Trophoblast cell (in vitro differentiated cells and primary cell): ENCODE measurements around the gene RHCG.
A peak's percentile ranks its signal among the peaks of the same experiment; 100 is the strongest.

Experiments used
- DNase-seq, 2 donors: peaks; one replicate each; pipeline ENCODE4 v3.0.0-alpha.2; 2016
- H2AFZ ChIP-seq: 2 replicates; pipeline ENCODE4 v1.6.1; 2013; ENCODE audit warnings: low read length, moderate library complexity, mild to moderate bottlenecking; ENCODE audit not compliant: insufficient read depth, poor library complexity
- H2AK5ac ChIP-seq: 2 replicates; pipeline ENCODE4 v1.6.1; 2013; ENCODE audit warnings: mild to moderate bottlenecking, low read length
- H2BK120ac ChIP-seq: 2 replicates; pipeline ENCODE4 v1.6.1; 2013; ENCODE audit warnings: low read length, mild to moderate bottlenecking, moderate library complexity; ENCODE audit not compliant: insufficient read depth, poor library complexity
- H2BK12ac ChIP-seq: 2 replicates; pipeline ENCODE4 v1.6.1; 2013; ENCODE audit warnings: mild to moderate bottlenecking, low read length, moderate library complexity
- H2BK5ac ChIP-seq: 2 replicates; pipeline ENCODE4 v1.6.1; 2013; ENCODE audit warnings: low read length, low read depth, moderate library complexity, mild to moderate bottlenecking; ENCODE audit not compliant: poor library complexity
- H3K14ac ChIP-seq: 2 replicates; pipeline ENCODE4 v1.6.1; 2013; ENCODE audit warnings: mild to moderate bottlenecking, low read length
- H3K18ac ChIP-seq: 2 replicates; pipeline ENCODE4 v1.6.1; 2013; ENCODE audit warnings: mild to moderate bottlenecking, low read length
- H3K23ac ChIP-seq: 2 replicates; pipeline ENCODE4 v1.6.1; 2013; ENCODE audit warnings: low read length
- H3K27ac ChIP-seq: 2 replicates; pipeline ENCODE4 v1.5.1; 2013; ENCODE audit warnings: low read depth, mild to moderate bottlenecking, inconsistent platforms, low read length, moderate library complexity
- H3K27me3 ChIP-seq: 2 replicates; pipeline ENCODE4 v1.6.1; 2013; ENCODE audit warnings: inconsistent platforms, mild to moderate bottlenecking, low read length, moderate library complexity; ENCODE audit not compliant: insufficient read depth
- H3K36me3 ChIP-seq, 2 experiments: 1 replicate in 1 of 2; 2 replicates in 1 of 2; pipeline ENCODE4 v1.6.1; 2013; ENCODE audit warnings: low read length in 2 of 2, mild to moderate bottlenecking in 2 of 2, moderate library complexity in 1 of 2; ENCODE audit not compliant: insufficient read depth in 2 of 2, control insufficient read depth in 1 of 2
- H3K4ac ChIP-seq: 2 replicates; pipeline ENCODE4 v1.6.1; 2013; ENCODE audit warnings: low read depth, mild to moderate bottlenecking, low read length, moderate library complexity
- H3K4me1 ChIP-seq, 2 experiments: 1 replicate in 1 of 2; 2 replicates in 1 of 2; pipeline ENCODE4 v1.6.1; 2013; ENCODE audit warnings: low read length in 2 of 2, mild to moderate bottlenecking in 2 of 2, moderate library complexity in 1 of 2; ENCODE audit not compliant: insufficient read depth in 2 of 2, control insufficient read depth in 1 of 2
- H3K4me2 ChIP-seq: 2 replicates; pipeline ENCODE4 v1.6.1; 2013; ENCODE audit warnings: inconsistent platforms, mild to moderate bottlenecking, low read length, moderate library complexity
- H3K4me3 ChIP-seq: 2 replicates; pipeline ENCODE4 v1.5.1; 2013; ENCODE audit warnings: mild to moderate bottlenecking, low read depth, low read length, inconsistent platforms
- H3K79me1 ChIP-seq: one replicate; pipeline ENCODE4 v1.6.1; 2013; ENCODE audit warnings: low read length
- H3K79me2 ChIP-seq: 2 replicates; pipeline ENCODE4 v1.6.1; 2013; ENCODE audit warnings: low read length, mild to moderate bottlenecking; ENCODE audit not compliant: control insufficient read depth, insufficient read depth, poor library complexity
- H3K9ac ChIP-seq: 2 replicates; pipeline ENCODE4 v1.6.1; 2013; ENCODE audit warnings: mild to moderate bottlenecking, low read length
- H3K9me3 ChIP-seq: 2 replicates; pipeline ENCODE4 v1.6.1; 2013; ENCODE audit warnings: low read depth, mild to moderate bottlenecking, control low read depth, inconsistent platforms, low read length; ENCODE audit not compliant: insufficient read depth
- H4K12ac ChIP-seq: 2 replicates; pipeline ENCODE4 v1.6.1; 2013; ENCODE audit warnings: low read depth, mild to moderate bottlenecking, low read length, moderate library complexity
- H4K8ac ChIP-seq: 2 replicates; pipeline ENCODE4 v1.6.1; 2013; ENCODE audit warnings: low read depth, mild to moderate bottlenecking, low read length, moderate library complexity
- H4K91ac ChIP-seq: one replicate; pipeline ENCODE4 v1.6.1; 2013; ENCODE audit warnings: low read depth, mild to moderate bottlenecking, low read length, moderate library complexity
- WGBS: extraction: QIAGEN DNeasy Blood & Tissue Kit; methylation state at CpG from one replicate; pipeline ENCODE4 v1.1.7; 2013; ENCODE audit warnings: missing lambda C conversion rate; ENCODE audit not compliant: insufficient read length, insufficient coverage; ENCODE audit errors: extremely low coverage; 5-methylcytosine and 5-hydroxymethylcytosine counted together

Gene RHCG

GRCh38 chr15:89428246-89428645 lies 68.1 kb downstream of the RHCG start:
- H3K36me3 ChIP-seq = no peaks in the 10 kb centered on the region
- no peak overlapping the region for H4K12ac ChIP-seq
- no peak overlapping the region for H2BK120ac ChIP-seq
- no peak overlapping the region for H3K27ac ChIP-seq
- no peaks in the 10 kb centered on the region for H3K9me3 ChIP-seq
- no peak overlapping the region for H2BK12ac ChIP-seq
- peak; percentile 33 to 66 for DNase-seq
- WGBS = no CpG with 5 or more reads among the region's 2 CpGs
- no peaks in the 10 kb centered on the region for H3K79me1 ChIP-seq
- H3K79me2 ChIP-seq = no peaks in the 10 kb centered on the region
- H2AFZ ChIP-seq = no peak overlapping the region
- peaks cover 3% of the 10 kb centered on the region for H3K27me3 ChIP-seq
- no peak overlapping the region for H3K9ac ChIP-seq
- no peak overlapping the region for H3K14ac ChIP-seq
- no peak overlapping the region for H3K4ac ChIP-seq
- no peak overlapping the region for H2AK5ac ChIP-seq
- no peak overlapping the region for H2BK5ac ChIP-seq
- no peak overlapping the region for H3K4me3 ChIP-seq
- no peak overlapping the region for H4K8ac ChIP-seq
- H3K4me1 ChIP-seq = no peaks in the 10 kb centered on the region
- no peak overlapping the region for H3K4me2 ChIP-seq
- H4K91ac ChIP-seq = no peak overlapping the region
- H3K18ac ChIP-seq = no peak overlapping the region
- no peak overlapping the region for H3K23ac ChIP-seq

GRCh38 chr15:89426500-89426899 lies 69.9 kb downstream of the RHCG start:
- peaks cover 3% of the 10 kb centered on the region for H3K27me3 ChIP-seq
- no peaks in the 10 kb centered on the region for H3K36me3 ChIP-seq
- no peaks in the 10 kb centered on the region for H3K9me3 ChIP-seq
- no peak for DNase-seq
- H2BK12ac ChIP-seq = no peak overlapping the region
- H3K14ac ChIP-seq = no peak overlapping the region
- H4K12ac ChIP-seq = no peak overlapping the region
- no peak overlapping the region for H3K18ac ChIP-seq
- H2BK5ac ChIP-seq = no peak overlapping the region
- H3K9ac ChIP-seq = no peak overlapping the region
- no peaks in the 10 kb centered on the region for H3K79me2 ChIP-seq
- H2BK120ac ChIP-seq = no peak overlapping the region
- H3K4me3 ChIP-seq = no peak overlapping the region
- no peaks in the 10 kb centered on the region for H3K4me1 ChIP-seq
- WGBS = no CpG with 5 or more reads among the region's 5 CpGs
- H4K91ac ChIP-seq = no peak overlapping the region
- no peak overlapping the region for H2AFZ ChIP-seq
- H3K4ac ChIP-seq = no peak overlapping the region
- no peak overlapping the region for H3K23ac ChIP-seq
- no peak overlapping the region for H3K27ac ChIP-seq
- no peak overlapping the region for H4K8ac ChIP-seq
- no peaks in the 10 kb centered on the region for H3K79me1 ChIP-seq
- H2AK5ac ChIP-seq = no peak overlapping the region
- H3K4me2 ChIP-seq = no peak overlapping the region

GRCh38 chr15:89423981-89424380 lies 72.4 kb downstream of the RHCG start:
- Histone ChIP-seq H2BK12ac (no peak overlapping the region), H3K4me3 (no peak overlapping the region), H2BK5ac (no peak overlapping the region), H2AFZ (no peak overlapping the region), H4K8ac (no peak overlapping the region), H3K27ac (no peak overlapping the region), H3K4ac (no peak overlapping the region), H3K79me1 (no peaks in the 10 kb centered on the region), H2AK5ac (no peak overlapping the region), H3K36me3 (no peaks in the 10 kb centered on the region), H3K9ac (no peak overlapping the region), H3K9me3 (no peaks in the 10 kb centered on the region), H4K12ac (no peak overlapping the region), H3K4me2 (no peak overlapping the region), H3K27me3 (no peaks in the 10 kb centered on the region), H3K18ac (no peak overlapping the region), H3K79me2 (no peaks in the 10 kb centered on the region), H2BK120ac (no peak overlapping the region), H3K4me1 (no peaks in the 10 kb centered on the region), H3K14ac (no peak overlapping the region), H4K91ac (no peak overlapping the region), H3K23ac (no peak overlapping the region)
- WGBS = no CpG with 5 or more reads among the region's 8 CpGs
- no peak for DNase-seq
